Fibroblast of pulmonary artery (primary cell): ENCODE data around the gene KCMF1.

ENCODE experiments used
- DNase-seq: peaks from one replicate; pipeline ENCODE4 v3.0.0-alpha.2; 2010; ENCODE audit warnings: low read depth
- H3K4me3 ChIP-seq: replicated peaks from 2 replicates; pipeline ENCODE4 v1.5.1; 2011; ENCODE audit warnings: low read depth, mild to moderate bottlenecking, control low read depth, low read length, moderate library complexity
- CTCF ChIP-seq: IDR thresholded peaks from 2 replicates; pipeline ENCODE4 v1.5.1; 2011; ENCODE audit warnings: mild to moderate bottlenecking, control low read depth, low read length, inconsistent platforms; ENCODE audit errors: missing control alignments

The KCMF1 gene

GRCh38 chr2:84989422-84989821, 18.5 kb downstream of the KCMF1 start:
- no peak for TF ChIP-seq CTCF
- H3K4me3 ChIP-seq: no peak overlapping the region
- DNase-seq: no peak

- no peak for DNase-seq
- no peak for TF ChIP-seq CTCF
- no peak overlapping the region for H3K4me3 ChIP-seq
Measured at GRCh38 chr2:84989927-84990326, 19.0 kb downstream of the KCMF1 start.

GRCh38 chr2:84991404-84992160, 20.6 kb downstream of the KCMF1 start:
- peak; percentile 63 for DNase-seq
- H3K4me3 ChIP-seq: no peak overlapping the region
- TF ChIP-seq CTCF: no peak

GRCh38 chr2:84995826-84996225, 24.9 kb downstream of the KCMF1 start:
- no peak for DNase-seq
- no peak overlapping the region for H3K4me3 ChIP-seq
- TF ChIP-seq CTCF: no peak

- DNase-seq: no peak
- TF ChIP-seq CTCF: no peak
- H3K4me3 ChIP-seq: no peak overlapping the region
Measured at GRCh38 chr2:84996909-84997308, 25.9 kb downstream of the KCMF1 start.

DNA sequence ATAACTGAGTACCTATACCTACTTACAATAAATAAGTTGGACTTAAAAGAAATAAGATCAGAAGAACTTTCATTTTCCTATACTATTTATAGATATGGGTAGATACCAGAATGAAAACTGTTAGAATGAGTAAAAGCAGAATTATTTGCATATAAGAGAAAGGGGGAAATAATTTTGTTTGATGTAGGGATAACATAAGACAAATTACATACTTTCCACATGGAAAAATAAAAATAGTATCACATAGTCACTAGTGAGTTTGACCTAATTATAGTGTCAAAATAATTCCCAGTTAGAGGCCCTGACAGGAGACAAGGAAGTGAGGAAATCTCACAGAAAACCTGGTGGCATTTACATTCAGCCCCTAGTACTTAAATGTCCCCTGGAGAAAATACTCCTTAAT, 28.6 kb downstream of the KCMF1 start:
- no peak for TF ChIP-seq CTCF
- no peak overlapping the region for H3K4me3 ChIP-seq
- DNase-seq: no peak

DNA sequence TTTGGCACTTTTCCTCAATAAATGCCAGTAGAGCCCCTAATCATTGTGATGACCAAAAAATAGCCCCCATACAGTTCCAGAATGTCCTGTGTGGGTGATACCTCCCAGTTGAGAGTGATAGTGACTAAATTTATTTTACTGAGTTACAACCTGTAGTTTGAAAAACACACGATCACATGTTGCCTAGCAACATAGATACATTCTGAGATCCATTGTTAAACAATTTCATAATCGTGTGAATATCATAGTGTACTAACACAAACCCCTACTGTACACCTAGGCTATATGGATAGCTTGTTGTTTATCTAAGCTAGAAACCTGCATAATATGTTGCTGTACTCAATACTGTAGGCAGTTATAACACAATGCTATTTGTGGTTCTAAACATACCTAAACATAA, 30.6 kb downstream of the KCMF1 start:
- peak; percentile 23 for DNase-seq
- no peak for TF ChIP-seq CTCF
- no peak overlapping the region for H3K4me3 ChIP-seq
